ENCODE results near the gene TAP2. TPM values are rescaled to one million over a fixed set of nuclear protein-coding genes. Genes with fewer than 3 reads are reported as not detected.
"Not testable (repeated sequence)": the region's sequence is repeated elsewhere in the genome, so short reads cannot be mapped to it uniquely, and the experiment has no call there.

The TAP2 gene
- total RNA-seq: 30.7 TPM

- peak; percentile 94 to 97 (median 96) for DNase-seq (ENCODE audit: low read depth in 2 of 3, low spot score in 2 of 3)
Observed at GRCh38 chr6:32838114-32838958, at the start of gene TAP2. Gene TAP2 (minus strand): TSS chr6:32838739. CDS start chr6:32838233, 506 bp downstream.

DNA sequence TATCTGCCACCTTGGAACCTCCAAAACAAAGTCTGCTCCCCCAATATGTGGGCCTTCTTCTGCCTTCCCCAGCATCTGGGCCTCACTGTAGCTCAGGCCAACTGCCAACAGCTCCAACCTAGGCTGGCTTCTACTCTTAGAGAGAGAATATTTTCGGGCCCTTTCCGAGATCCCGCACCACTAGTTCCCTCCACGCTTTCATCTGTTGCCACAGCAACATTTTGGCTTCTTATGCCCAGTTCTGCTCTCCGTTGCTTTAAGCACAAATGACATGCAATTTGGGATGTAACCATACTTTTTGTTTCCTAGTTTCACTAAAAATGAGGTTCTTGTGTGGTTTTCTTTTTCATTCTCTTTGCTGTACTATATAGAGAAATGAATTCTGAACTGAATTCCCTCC, 49.1 kb upstream of the TAP2 start:
- DNase-seq (ENCODE audit: low read depth in 2 of 3, low spot score in 2 of 3): no peak

DNA sequence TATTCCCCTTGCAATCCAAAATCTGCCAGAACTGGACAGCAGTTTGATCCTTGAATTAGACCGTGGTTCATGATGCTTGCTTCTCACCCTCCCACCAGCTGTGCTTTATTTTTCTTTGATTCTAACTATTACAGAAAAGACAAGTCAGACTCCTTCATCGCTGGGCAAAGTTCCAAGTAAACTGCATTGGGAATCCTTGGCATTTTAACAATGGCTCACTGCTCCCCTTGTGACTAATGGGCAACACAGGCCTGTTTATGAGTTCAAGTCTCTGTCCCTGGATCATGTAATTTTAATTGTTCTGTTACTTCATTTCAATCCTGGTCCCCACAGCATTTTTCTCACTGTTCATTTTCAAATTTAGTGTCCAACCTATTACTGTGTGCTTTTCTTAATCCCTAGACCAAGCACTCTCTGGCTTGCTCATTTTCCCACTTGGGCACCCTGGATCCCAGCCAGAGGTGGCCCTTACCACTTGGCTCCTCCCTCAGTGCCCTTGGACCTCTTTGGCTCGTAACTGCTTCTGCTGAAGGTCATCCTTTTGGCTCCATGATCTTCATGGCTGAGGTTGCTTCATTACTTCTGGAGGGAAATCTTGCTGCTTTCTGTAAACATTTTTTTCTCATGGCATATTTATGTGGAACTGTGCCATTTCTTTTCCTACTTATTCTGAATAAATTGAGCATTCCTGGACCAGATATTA, 48.3 kb upstream of the TAP2 start:
- DNase-seq (ENCODE audit: low read depth in 2 of 3, low spot score in 2 of 3): no peak

- DNase-seq (ENCODE audit: low read depth in 2 of 3, low spot score in 2 of 3): peak; percentile 38 to 90 (median 71)
Observed at GRCh38 chr6:32885698-32886286, 47.3 kb upstream of the TAP2 start.

DNA sequence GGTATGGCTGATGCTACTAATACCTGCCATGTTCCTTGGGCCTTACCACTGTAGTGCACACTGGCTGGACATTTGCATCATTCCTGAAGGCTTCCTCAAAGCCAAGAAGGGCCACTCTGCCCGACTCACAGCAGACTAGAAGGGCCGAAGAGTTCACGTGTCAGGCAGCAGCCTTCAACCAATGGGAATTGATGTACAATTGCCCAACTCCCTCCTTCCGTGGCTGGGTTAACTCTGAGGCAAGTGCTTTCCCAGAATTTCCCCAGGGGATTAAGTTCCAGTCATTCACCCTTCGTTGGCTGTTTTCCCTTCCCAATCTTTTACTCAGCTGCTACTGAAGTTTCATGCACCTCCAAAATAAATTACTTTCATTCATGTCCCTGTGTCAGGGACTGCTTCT, 45.2 kb upstream of the TAP2 start:
- no peak for DNase-seq (ENCODE audit: low read depth in 2 of 3, low spot score in 2 of 3)

GRCh38 chr6:32882879-32883250, 44.3 kb upstream of the TAP2 start:
- DNase-seq (ENCODE audit: low read depth in 2 of 3, low spot score in 2 of 3): no peak

GRCh38 chr6:32880962-32881361, 42.4 kb upstream of the TAP2 start:
- DNase-seq (ENCODE audit: low read depth in 2 of 3, low spot score in 2 of 3): not testable (repeated sequence)

DNA sequence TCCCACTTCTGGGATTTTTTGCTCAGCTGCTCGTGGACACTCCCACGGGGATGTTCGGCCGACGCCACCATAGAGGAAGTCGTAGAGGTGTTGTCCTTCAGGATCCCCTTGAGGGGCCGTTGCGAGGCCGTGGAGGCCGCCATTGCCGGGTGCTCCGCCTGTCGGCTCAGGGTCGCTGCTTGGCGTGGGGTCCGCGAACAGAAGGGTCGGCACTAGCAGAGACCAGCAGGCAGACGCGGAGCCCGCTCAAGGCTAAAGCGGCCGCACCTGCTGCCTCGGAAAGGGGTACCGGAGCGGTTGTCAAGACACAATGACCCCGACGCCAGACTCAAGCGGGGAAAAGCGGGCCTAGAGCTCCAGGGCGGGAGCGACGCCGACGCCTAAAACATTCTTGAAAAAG, 41.2 kb upstream of the TAP2 start:
- no peak for DNase-seq (ENCODE audit: low read depth in 2 of 3, low spot score in 2 of 3)

- no peak for DNase-seq (ENCODE audit: low read depth in 2 of 3, low spot score in 2 of 3)
Observed at GRCh38 chr6:32876603-32877002, 38.1 kb upstream of the TAP2 start.

DNA sequence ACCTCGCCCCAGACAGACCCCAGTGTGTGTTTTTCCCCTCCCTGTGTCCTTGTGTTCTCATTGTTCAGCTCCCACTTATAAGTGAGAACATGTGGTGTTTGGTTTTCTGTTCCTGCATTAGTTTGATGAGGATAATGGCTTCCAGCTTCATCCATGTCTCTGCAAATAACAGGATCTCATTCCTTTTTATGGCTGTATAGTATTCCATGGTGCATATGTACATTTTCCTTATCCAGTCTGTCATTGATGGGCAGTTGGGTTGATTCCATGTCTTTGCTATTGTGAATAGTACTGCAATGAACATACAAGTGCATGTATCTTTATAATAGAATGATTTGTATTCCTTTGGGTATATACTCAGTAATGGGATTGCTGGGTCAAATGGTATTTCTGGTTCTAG, 35.4 kb upstream of the TAP2 start:
- not testable (repeated sequence) for DNase-seq (ENCODE audit: low read depth in 2 of 3, low spot score in 2 of 3)

- peak; percentile 79 to 92 (median 88) for DNase-seq (ENCODE audit: low read depth in 2 of 3, low spot score in 2 of 3)
Observed at GRCh38 chr6:32868257-32868788, 29.8 kb upstream of the TAP2 start.

DNA sequence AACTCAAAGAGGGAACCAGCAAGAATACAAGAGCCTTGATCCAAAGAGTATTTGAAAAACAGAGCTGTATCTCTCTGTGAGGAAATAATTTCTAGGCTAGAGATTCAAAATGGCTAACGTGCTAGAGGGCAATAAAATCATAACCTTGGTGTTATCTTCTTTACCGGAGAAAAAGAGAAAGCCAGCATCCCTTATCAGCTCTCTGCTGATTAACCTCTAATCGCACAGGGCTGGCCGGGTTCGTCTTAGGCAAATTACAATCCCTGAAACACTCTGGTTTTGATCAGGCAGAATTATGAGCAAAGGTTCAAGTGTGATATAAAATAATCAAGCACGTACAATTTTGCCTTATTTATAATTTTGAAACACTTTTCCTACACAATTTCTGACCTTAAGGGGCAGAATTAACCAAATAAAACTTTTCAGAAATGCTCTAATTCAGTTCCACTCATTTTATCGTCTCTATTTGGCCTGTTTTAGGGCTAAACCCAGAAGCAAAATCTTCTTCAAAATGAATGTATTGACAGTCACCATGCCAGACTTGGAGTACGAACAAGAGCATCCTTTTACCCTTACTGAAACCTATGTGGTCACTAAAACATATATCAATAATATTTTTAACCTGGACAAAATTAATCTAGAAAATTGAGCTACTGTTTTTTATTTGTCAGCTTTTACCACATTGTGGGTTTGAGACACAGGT, 29.2 kb upstream of the TAP2 start:
- DNase-seq (ENCODE audit: low read depth in 2 of 3, low spot score in 2 of 3): no peak

DNA sequence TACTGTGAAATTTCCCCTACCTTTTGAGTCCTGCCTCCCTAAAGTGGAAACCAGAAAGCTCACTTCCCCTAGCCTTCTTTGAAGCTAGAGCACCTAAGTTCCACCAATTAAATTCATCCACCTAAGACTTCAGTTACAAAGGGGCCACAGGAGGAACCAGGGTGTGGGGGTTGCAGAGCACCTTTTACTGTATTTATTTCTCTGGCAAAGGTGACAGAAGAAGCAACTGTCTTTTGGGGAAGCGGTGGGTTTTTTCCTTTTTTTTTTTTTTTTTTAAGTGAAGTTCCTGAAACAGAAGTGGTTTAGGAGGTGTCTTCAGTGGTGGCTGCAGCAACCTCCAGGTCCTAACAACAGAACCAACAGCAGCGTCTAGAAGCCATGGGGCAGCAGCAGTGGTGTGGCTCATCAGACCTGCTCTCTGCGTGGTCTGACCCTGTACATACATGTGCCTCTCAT, 28.5 kb upstream of the TAP2 start:
- peak in 1 of 3 donors; percentile 33 for DNase-seq (ENCODE audit: low read depth in 2 of 3, low spot score in 2 of 3)

- no peak for DNase-seq (ENCODE audit: low read depth in 2 of 3, low spot score in 2 of 3)
Observed at GRCh38 chr6:32865724-32866443, 27.3 kb upstream of the TAP2 start.

DNA sequence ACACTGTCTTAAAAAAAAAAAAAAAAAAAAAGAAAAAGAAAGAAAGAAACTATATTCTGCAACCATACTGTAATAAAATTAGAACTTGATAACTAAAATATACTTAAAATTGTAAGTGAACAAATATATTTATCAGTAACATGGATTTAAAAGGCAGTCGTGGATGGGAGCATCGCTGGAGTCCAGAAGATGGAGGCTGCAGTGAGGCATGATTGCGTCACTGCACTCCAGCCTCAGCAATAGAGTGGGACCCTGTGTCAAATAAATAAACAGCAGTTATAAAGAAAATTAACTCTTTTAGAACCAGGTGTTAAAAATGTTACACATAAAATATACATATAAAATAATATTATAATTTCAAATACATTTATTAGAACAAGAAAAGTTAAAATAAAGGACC, 24.2 kb upstream of the TAP2 start:
- DNase-seq (ENCODE audit: low read depth in 2 of 3, low spot score in 2 of 3): no peak

- no peak for DNase-seq (ENCODE audit: low read depth in 2 of 3, low spot score in 2 of 3)
Observed at GRCh38 chr6:32860674-32861073, 22.1 kb upstream of the TAP2 start.

DNA sequence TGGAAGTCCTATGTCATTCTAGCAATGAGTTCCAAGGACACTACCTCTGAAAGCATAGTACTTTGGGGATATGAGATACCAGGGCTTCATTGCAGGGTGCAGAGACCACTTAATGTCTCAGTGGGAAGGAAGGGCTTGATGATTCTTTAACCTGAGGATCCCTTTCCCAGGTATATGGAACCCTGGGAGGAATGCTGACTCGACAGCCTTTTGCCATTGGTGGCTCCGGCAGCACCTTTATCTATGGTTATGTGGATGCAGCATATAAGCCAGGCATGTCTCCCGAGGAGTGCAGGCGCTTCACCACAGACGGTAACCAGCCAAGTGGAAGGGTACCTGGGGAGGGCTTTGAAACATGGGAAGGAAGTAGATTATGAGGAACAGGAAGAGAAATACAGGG, 19.7 kb upstream of the TAP2 start:
- no peak for DNase-seq (ENCODE audit: low read depth in 2 of 3, low spot score in 2 of 3)

GRCh38 chr6:32857156-32857891, 18.8 kb upstream of the TAP2 start:
- no peak for DNase-seq (ENCODE audit: low read depth in 2 of 3, low spot score in 2 of 3)

DNA sequence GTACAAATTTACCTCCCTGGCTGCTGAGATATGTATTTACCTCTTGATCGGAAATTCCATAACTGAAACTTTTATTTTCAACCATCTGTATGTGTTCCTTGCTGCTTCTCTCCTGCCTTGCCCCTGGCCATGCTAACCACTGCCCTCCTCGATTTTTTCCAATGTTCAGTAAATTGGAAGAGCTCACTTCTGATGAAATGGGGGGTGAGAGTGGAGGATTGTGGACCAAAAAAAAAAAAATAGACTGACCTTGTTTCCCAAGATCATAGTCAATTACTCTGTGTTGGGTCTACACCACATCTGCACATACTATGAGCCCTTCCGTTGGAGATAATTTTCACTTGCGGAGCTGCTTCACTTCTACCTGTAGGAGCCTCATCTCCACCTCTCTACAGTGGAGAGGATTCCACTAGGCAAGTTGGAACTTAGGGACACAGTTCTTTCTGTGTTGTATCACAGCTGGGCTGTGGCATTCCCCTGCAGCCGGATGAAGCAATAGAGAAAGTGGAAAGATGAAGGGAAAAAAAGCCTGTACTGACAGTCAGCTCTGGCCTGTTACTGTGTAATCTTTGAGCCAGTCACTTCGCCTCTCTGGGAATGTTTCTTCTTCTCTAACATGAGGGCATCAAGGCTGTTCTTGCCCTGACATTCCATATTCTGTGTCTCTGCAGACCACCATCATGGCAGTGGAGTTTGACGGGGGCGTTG, 17.1 kb upstream of the TAP2 start:
- DNase-seq (ENCODE audit: low read depth in 2 of 3, low spot score in 2 of 3): no peak

Measured in hematopoietic multipotent progenitor cell (in vitro differentiated cells).